Astrocyte of the cerebellum (primary cell): Measurements from ENCODE around the gene DPP6.

Experiments used
- DNase-seq: peaks from one replicate; pipeline ENCODE4 v3.0.0-alpha.2; 2011; ENCODE audit warnings: low read depth
- H3K4me3 ChIP-seq: 2 replicates; pipeline ENCODE4 v1.5.1; 2011; ENCODE audit warnings: mild to moderate bottlenecking, low read depth, low read length, moderate library complexity
- CTCF ChIP-seq: IDR thresholded peaks from 2 replicates; pipeline ENCODE4 v1.5.1; 2012; ENCODE audit warnings: low read length, low read depth, moderate library complexity, mild to moderate bottlenecking; ENCODE audit errors: missing control alignments
- in situ Hi-C: cut with HindIII; loops from 2 replicates; pipeline ENCODE4 v1.10.0; 2017; ENCODE audit warnings: low sequenced_read_pairs

DPP6 gene

GRCh38 chr7:154909241-154910105 is 857.3 kb downstream of the DPP6 start:
- no peak for DNase-seq
- in situ Hi-C loops: no loop called here
- no peak for TF ChIP-seq CTCF
- no peak overlapping the region for H3K4me3 ChIP-seq

GRCh38 chr7:154910125-154910524 is 857.9 kb downstream of the DPP6 start:
- no peak overlapping the region for H3K4me3 ChIP-seq
- no peak for DNase-seq
- in situ Hi-C loops: no loop called here
- no peak for TF ChIP-seq CTCF

- DNase-seq: no peak
- in situ Hi-C loops: no loop called here
- no peak overlapping the region for H3K4me3 ChIP-seq
- TF ChIP-seq CTCF: no peak
Measured at GRCh38 chr7:154910977-154911376, 858.8 kb downstream of the DPP6 start.

GRCh38 chr7:154911411-154911810 is 859.2 kb downstream of the DPP6 start:
- in situ Hi-C loops: no loop called here
- no peak for DNase-seq
- no peak overlapping the region for H3K4me3 ChIP-seq
- no peak for TF ChIP-seq CTCF

GRCh38 chr7:154911862-154912455 is 859.8 kb downstream of the DPP6 start:
- DNase-seq: no peak
- in situ Hi-C loops: no loop called here
- H3K4me3 ChIP-seq: no peak overlapping the region
- TF ChIP-seq CTCF: no peak

- in situ Hi-C loops: no loop called here
- no peak for DNase-seq
- H3K4me3 ChIP-seq: no peak overlapping the region
- TF ChIP-seq CTCF: no peak
Measured at GRCh38 chr7:154912871-154913637, 860.9 kb downstream of the DPP6 start.
